ENCODE measurements around the gene PRAMEF13.
"Not testable (repeated sequence)": the region's sequence is repeated elsewhere in the genome, so short reads cannot be mapped to it uniquely, and the experiment has no call there.

The PRAMEF13 gene

GRCh38 chr1:13165531-13165930, 35.7 kb downstream of the PRAMEF13 start, which contains the start of gene HNRNPCL4:
TSS of gene HNRNPCL4 (minus strand) at chr1:13165631. CDS start at chr1:13165467, 164 bp downstream.
- DNase-seq = not testable (repeated sequence)

GRCh38 chr1:13155909-13156308, 45.3 kb downstream of the PRAMEF13 start, which contains the start of gene PRAMEF26:
TSS of gene PRAMEF26 (minus strand) at chr1:13156009. CDS start at chr1:13153095, 2,914 bp downstream.
- DNase-seq = not testable (repeated sequence)
